ENCODE measurements around the gene PLEKHM1.
A peak's percentile ranks its signal among the peaks of the same experiment; 100 is the strongest.
"Not testable (repeated sequence)": the region's sequence is repeated elsewhere in the genome, so short reads cannot be mapped to it uniquely, and the experiment has no call there.

The PLEKHM1 gene

DNA sequence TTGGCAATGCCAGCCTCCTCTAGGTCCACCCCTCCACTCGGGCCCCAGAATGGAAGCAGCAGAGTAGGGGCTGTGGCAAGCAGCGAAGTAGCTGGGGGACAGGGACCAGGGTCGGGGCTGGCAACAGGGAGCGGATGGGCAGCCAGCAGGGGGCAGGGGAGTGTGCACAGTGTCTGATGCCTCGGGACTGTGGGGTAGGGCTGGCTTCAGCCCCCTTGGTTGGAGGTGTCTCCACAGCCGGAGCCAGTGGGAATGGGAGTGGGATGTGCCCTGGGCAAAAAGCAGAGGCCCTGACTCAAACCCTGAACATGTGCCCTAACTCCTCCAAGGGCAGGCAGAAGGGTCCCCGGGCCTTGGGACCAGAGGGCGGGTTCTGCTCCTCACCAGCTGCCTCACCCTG is 39.4 kb downstream of the PLEKHM1 start:
- H3K9ac ChIP-seq (ENCODE audit: low read depth, low read length, poor library complexity, severe bottlenecking): no peak overlapping the region
- no peaks in the 10 kb centered on the region for H3F3A ChIP-seq (ENCODE audit: low read depth)
- no peaks in the 10 kb centered on the region for H3K9me3 ChIP-seq (ENCODE audit: insufficient read depth, low read depth, low read length)
- no peak overlapping the region for H3K4me3 ChIP-seq (ENCODE audit: low read length, poor library complexity, severe bottlenecking)
- TF ChIP-seq EZH2phosphoT487 (IDR thresholded peaks at IDR 0.05; ENCODE audit: borderline replicate concordance) (no peak), CTCF (conservative IDR thresholded peaks at IDR 0.05; ENCODE audit: low read length) (peak; percentile 45; the same call in 1 of the 2 replicates)
- H3K4me2 ChIP-seq (ENCODE audit: low read depth, low read length, poor library complexity, severe bottlenecking): no peak overlapping the region
- H4K20me1 ChIP-seq (ENCODE audit: insufficient read depth, low read length, poor library complexity, severe bottlenecking): no peaks in the 10 kb centered on the region
- no peak overlapping the region for H2AFZ ChIP-seq (ENCODE audit: low read length)
- H3K4me1 ChIP-seq (ENCODE audit: insufficient read depth, low read length, poor library complexity, severe bottlenecking): peaks cover 9% of the 10 kb centered on the region
- no peaks in the 10 kb centered on the region for H3K79me2 ChIP-seq (ENCODE audit: insufficient read depth, low read length)
- H3K27me3 ChIP-seq (ENCODE audit: insufficient read depth, low read length, poor library complexity, severe bottlenecking): no peaks in the 10 kb centered on the region
- H3K36me3 ChIP-seq (ENCODE audit: insufficient read depth, low read length): no peaks in the 10 kb centered on the region
- H3K9me2 ChIP-seq (replicated peaks; ENCODE audit: low read depth, low read length): no peaks in the 10 kb centered on the region

- not testable (repeated sequence) for H3K4me2 ChIP-seq (ENCODE audit: low read depth, low read length, poor library complexity, severe bottlenecking); H3F3A ChIP-seq (ENCODE audit: low read depth); H2AFZ ChIP-seq (ENCODE audit: low read length); H3K9ac ChIP-seq (ENCODE audit: low read depth, low read length, poor library complexity, severe bottlenecking); H4K20me1 ChIP-seq (ENCODE audit: insufficient read depth, low read length, poor library complexity, severe bottlenecking); H3K4me3 ChIP-seq (ENCODE audit: low read length, poor library complexity, severe bottlenecking); H3K9me2 ChIP-seq (replicated peaks; ENCODE audit: low read depth, low read length); H3K36me3 ChIP-seq (ENCODE audit: insufficient read depth, low read length); H3K79me2 ChIP-seq (ENCODE audit: insufficient read depth, low read length); H3K27me3 ChIP-seq (ENCODE audit: insufficient read depth, low read length, poor library complexity, severe bottlenecking); H3K9me3 ChIP-seq (ENCODE audit: insufficient read depth, low read depth, low read length)
- H3K4me1 ChIP-seq (ENCODE audit: insufficient read depth, low read length, poor library complexity, severe bottlenecking): peaks cover 18% of the 10 kb centered on the region
Observed at GRCh38 chr17:45449708-45450329, 40.7 kb downstream of the PLEKHM1 start.

DNA sequence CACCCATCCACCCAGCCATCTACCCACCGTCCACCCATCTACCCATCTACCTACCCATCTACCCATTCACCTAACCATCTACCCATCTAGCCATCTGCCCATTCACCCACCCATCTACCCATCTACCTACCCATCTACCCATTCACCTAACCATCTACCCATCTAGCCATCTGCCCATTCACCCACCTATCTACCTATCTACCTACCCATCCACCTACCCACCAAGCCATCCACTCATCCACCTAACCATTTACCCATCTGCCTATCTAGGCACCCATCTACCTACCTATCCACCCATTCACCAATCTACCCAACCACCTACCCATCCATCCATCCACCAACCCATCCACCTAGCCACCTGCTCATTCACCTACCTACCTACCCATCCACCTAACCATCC is 41.3 kb downstream of the PLEKHM1 start:
- not testable (repeated sequence) for H3K79me2 ChIP-seq (ENCODE audit: insufficient read depth, low read length); H3K4me2 ChIP-seq (ENCODE audit: low read depth, low read length, poor library complexity, severe bottlenecking); H3K27me3 ChIP-seq (ENCODE audit: insufficient read depth, low read length, poor library complexity, severe bottlenecking); H3K9me2 ChIP-seq (replicated peaks; ENCODE audit: low read depth, low read length); H2AFZ ChIP-seq (ENCODE audit: low read length); H3K36me3 ChIP-seq (ENCODE audit: insufficient read depth, low read length); H3K4me3 ChIP-seq (ENCODE audit: low read length, poor library complexity, severe bottlenecking); H4K20me1 ChIP-seq (ENCODE audit: insufficient read depth, low read length, poor library complexity, severe bottlenecking); H3K9me3 ChIP-seq (ENCODE audit: insufficient read depth, low read depth, low read length); H3K9ac ChIP-seq (ENCODE audit: low read depth, low read length, poor library complexity, severe bottlenecking); H3F3A ChIP-seq (ENCODE audit: low read depth)
- peaks cover 18% of the 10 kb centered on the region for H3K4me1 ChIP-seq (ENCODE audit: insufficient read depth, low read length, poor library complexity, severe bottlenecking)

DNA sequence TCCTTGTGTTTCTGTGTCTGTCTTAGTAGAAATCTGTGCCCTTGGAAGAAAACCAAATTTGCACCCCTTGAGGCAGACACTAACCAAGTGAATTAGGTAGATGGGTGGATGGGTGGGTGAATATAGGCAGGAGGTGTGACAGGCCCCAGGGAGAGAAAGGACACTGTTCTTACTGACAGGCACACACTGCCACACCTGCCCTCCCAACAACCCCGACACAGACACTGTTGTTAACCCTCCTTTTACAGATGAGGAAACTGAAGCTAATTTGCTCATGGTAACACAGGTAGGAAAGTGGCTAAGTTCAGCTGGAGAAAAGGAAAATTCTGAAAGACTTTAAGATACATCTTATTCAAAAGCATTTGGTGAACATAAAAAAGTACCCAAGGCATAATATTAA is 42.0 kb downstream of the PLEKHM1 start:
- H3K4me2 ChIP-seq (ENCODE audit: low read depth, low read length, poor library complexity, severe bottlenecking); H3K36me3 ChIP-seq (ENCODE audit: insufficient read depth, low read length); H4K20me1 ChIP-seq (ENCODE audit: insufficient read depth, low read length, poor library complexity, severe bottlenecking); H3K79me2 ChIP-seq (ENCODE audit: insufficient read depth, low read length); H3K4me3 ChIP-seq (ENCODE audit: low read length, poor library complexity, severe bottlenecking); H3K9ac ChIP-seq (ENCODE audit: low read depth, low read length, poor library complexity, severe bottlenecking); H3K27me3 ChIP-seq (ENCODE audit: insufficient read depth, low read length, poor library complexity, severe bottlenecking); H3F3A ChIP-seq (ENCODE audit: low read depth); H2AFZ ChIP-seq (ENCODE audit: low read length); H3K9me3 ChIP-seq (ENCODE audit: insufficient read depth, low read depth, low read length); H3K9me2 ChIP-seq (replicated peaks; ENCODE audit: low read depth, low read length): not testable (repeated sequence)
- peaks cover 18% of the 10 kb centered on the region for H3K4me1 ChIP-seq (ENCODE audit: insufficient read depth, low read length, poor library complexity, severe bottlenecking)

GRCh38 chr17:45448066-45448465 is 42.5 kb downstream of the PLEKHM1 start:
- not testable (repeated sequence) for H3K9me3 ChIP-seq (ENCODE audit: insufficient read depth, low read depth, low read length); H2AFZ ChIP-seq (ENCODE audit: low read length); H3K79me2 ChIP-seq (ENCODE audit: insufficient read depth, low read length); H4K20me1 ChIP-seq (ENCODE audit: insufficient read depth, low read length, poor library complexity, severe bottlenecking); H3K4me3 ChIP-seq (ENCODE audit: low read length, poor library complexity, severe bottlenecking); H3K27me3 ChIP-seq (ENCODE audit: insufficient read depth, low read length, poor library complexity, severe bottlenecking); H3F3A ChIP-seq (ENCODE audit: low read depth); H3K9ac ChIP-seq (ENCODE audit: low read depth, low read length, poor library complexity, severe bottlenecking); H3K4me2 ChIP-seq (ENCODE audit: low read depth, low read length, poor library complexity, severe bottlenecking); H3K36me3 ChIP-seq (ENCODE audit: insufficient read depth, low read length); H3K9me2 ChIP-seq (replicated peaks; ENCODE audit: low read depth, low read length)
- peaks cover 18% of the 10 kb centered on the region for H3K4me1 ChIP-seq (ENCODE audit: insufficient read depth, low read length, poor library complexity, severe bottlenecking)

DNA sequence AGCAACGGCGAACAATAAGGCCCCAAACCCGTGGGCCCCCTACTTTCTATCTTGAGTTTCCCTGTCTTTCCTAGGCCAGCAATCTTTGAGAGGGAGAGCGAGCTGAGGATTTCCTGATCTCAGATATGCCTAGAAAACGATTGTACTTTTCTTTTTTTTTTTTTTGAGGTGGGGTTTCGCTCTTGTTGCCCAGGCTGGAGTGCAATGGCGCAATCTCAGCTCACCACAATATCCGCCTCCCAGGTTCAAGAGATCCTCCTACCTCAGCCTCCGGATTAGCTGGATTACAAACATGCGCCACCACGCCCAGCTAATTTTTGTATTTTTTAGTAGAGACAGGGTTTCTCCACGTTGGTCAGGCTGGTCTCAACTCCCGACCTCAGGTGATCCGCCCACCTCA is 42.9 kb downstream of the PLEKHM1 start:
- not testable (repeated sequence) for H3K27me3 ChIP-seq (ENCODE audit: insufficient read depth, low read length, poor library complexity, severe bottlenecking); H3F3A ChIP-seq (ENCODE audit: low read depth); H3K9me2 ChIP-seq (replicated peaks; ENCODE audit: low read depth, low read length); H3K4me2 ChIP-seq (ENCODE audit: low read depth, low read length, poor library complexity, severe bottlenecking); H3K79me2 ChIP-seq (ENCODE audit: insufficient read depth, low read length); H3K4me3 ChIP-seq (ENCODE audit: low read length, poor library complexity, severe bottlenecking); H2AFZ ChIP-seq (ENCODE audit: low read length); H3K36me3 ChIP-seq (ENCODE audit: insufficient read depth, low read length); H3K9ac ChIP-seq (ENCODE audit: low read depth, low read length, poor library complexity, severe bottlenecking); H4K20me1 ChIP-seq (ENCODE audit: insufficient read depth, low read length, poor library complexity, severe bottlenecking); H3K9me3 ChIP-seq (ENCODE audit: insufficient read depth, low read depth, low read length)
- H3K4me1 ChIP-seq (ENCODE audit: insufficient read depth, low read length, poor library complexity, severe bottlenecking): peaks cover 14% of the 10 kb centered on the region
